ENCODE data around the gene LUZP2.
A peak's percentile ranks its signal among the peaks of the same experiment; 100 is the strongest.

The LUZP2 gene

DNA sequence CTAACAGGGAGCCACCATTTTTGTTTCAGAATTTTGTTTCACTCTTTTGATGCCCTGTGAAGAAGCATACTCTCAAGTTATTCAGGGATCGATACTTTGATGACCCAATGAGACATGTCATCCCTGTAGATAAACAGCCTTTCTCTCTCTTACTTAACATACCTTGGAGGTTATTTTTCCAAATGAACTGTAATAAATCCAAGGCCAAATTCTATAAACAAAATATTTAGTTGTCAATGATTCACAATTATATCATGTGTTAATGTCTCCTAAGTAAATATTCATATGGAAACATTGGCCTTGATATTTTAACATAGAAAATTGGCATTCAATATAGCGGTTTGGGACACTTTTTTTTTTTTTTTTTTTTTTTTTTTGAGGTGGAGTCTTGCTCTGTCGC, 97.5 kb downstream of the LUZP2 start:
- Histone ChIP-seq H3K9me2 (ENCODE audit: low read depth, low read length) (no peaks in the 10 kb centered on the region), H3F3A (ENCODE audit: insufficient read depth, low read length) (no peaks in the 10 kb centered on the region), H3K9ac (ENCODE audit: low read length) (no peak overlapping the region), H3K27ac (ENCODE audit: low read depth, low read length, poor library complexity, severe bottlenecking) (no peak overlapping the region), H3K27me3 (ENCODE audit: insufficient read depth, low read length) (no peaks in the 10 kb centered on the region), H3K79me2 (ENCODE audit: insufficient read depth, low read length) (no peaks in the 10 kb centered on the region), H2AFZ (ENCODE audit: low read length) (no peak overlapping the region), H3K36me3 (ENCODE audit: insufficient read depth, low read length) (no peaks in the 10 kb centered on the region), H3K9me3 (ENCODE audit: low read length) (no peaks in the 10 kb centered on the region), H3K4me2 (ENCODE audit: low read length) (no peak overlapping the region), H3K4me1 (ENCODE audit: insufficient read depth, low read length, severe bottlenecking) (no peaks in the 10 kb centered on the region), H3K4me3 (ENCODE audit: low read depth, low read length, poor library complexity, severe bottlenecking) (no peak overlapping the region), H4K20me1 (ENCODE audit: insufficient read depth, low read length) (no peaks in the 10 kb centered on the region)
- TF ChIP-seq, protein P1, sequence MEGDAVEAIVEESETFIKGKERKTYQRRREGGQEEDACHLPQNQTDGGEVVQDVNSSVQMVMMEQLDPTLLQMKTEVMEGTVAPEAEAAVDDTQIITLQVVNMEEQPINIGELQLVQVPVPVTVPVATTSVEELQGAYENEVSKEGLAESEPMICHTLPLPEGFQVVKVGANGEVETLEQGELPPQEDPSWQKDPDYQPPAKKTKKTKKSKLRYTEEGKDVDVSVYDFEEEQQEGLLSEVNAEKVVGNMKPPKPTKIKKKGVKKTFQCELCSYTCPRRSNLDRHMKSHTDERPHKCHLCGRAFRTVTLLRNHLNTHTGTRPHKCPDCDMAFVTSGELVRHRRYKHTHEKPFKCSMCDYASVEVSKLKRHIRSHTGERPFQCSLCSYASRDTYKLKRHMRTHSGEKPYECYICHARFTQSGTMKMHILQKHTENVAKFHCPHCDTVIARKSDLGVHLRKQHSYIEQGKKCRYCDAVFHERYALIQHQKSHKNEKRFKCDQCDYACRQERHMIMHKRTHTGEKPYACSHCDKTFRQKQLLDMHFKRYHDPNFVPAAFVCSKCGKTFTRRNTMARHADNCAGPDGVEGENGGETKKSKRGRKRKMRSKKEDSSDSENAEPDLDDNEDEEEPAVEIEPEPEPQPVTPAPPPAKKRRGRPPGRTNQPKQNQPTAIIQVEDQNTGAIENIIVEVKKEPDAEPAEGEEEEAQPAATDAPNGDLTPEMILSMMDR (IDR thresholded peaks at IDR 0.05; ENCODE audit: low read length), result no peak
- no peak for TF ChIP-seq EZH2 (IDR thresholded peaks at IDR 0.05; ENCODE audit: borderline replicate concordance, low read length)

DNA sequence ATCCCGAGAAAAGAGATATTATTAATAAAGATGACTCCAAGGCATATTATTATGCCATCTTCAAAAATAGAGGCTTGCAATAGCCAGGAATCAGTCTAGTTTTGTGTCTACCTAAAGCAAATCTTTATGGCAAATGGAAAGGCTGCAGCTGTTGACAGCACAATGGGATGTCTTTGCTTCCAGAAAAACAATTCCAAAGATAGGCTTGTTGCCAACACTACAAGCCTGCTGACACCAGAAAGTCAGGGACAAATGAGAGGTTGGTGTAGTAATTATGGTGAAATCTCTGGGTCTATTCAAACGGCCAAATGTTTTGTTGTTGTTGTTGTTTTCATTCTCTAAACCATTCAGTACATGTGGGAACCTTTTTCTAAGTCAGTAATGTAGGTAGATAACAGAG, 101.8 kb downstream of the LUZP2 start:
- Histone ChIP-seq H4K20me1 (ENCODE audit: insufficient read depth, low read length) (no peaks in the 10 kb centered on the region), H3K4me1 (ENCODE audit: insufficient read depth, low read length, severe bottlenecking) (peaks cover 16% of the 10 kb centered on the region), H3K27me3 (ENCODE audit: insufficient read depth, low read length) (no peaks in the 10 kb centered on the region), H2AFZ (ENCODE audit: low read length) (no peak overlapping the region), H3K4me2 (ENCODE audit: low read length) (no peak overlapping the region), H3K4me3 (ENCODE audit: low read depth, low read length, poor library complexity, severe bottlenecking) (no peak overlapping the region), H3F3A (ENCODE audit: insufficient read depth, low read length) (no peaks in the 10 kb centered on the region), H3K79me2 (ENCODE audit: insufficient read depth, low read length) (no peaks in the 10 kb centered on the region), H3K27ac (ENCODE audit: low read depth, low read length, poor library complexity, severe bottlenecking) (no peak overlapping the region), H3K36me3 (ENCODE audit: insufficient read depth, low read length) (no peaks in the 10 kb centered on the region), H3K9me3 (ENCODE audit: low read length) (no peaks in the 10 kb centered on the region), H3K9me2 (ENCODE audit: low read depth, low read length) (no peaks in the 10 kb centered on the region), H3K9ac (ENCODE audit: low read length) (no peak overlapping the region)
- TF ChIP-seq, protein P1 (IDR thresholded peaks at IDR 0.05; ENCODE audit: low read length), result no peak
- no peak for TF ChIP-seq EZH2 (IDR thresholded peaks at IDR 0.05; ENCODE audit: borderline replicate concordance, low read length)

GRCh38 chr11:24609192-24610119, 112.6 kb downstream of the LUZP2 start:
- Histone ChIP-seq H3K9ac (ENCODE audit: low read length) (no peak overlapping the region), H3K9me2 (ENCODE audit: low read depth, low read length) (no peaks in the 10 kb centered on the region)
- TF ChIP-seq, protein P1 (IDR thresholded peaks at IDR 0.05; ENCODE audit: low read length), result no peak
- TF ChIP-seq EZH2 (IDR thresholded peaks at IDR 0.05; ENCODE audit: borderline replicate concordance, low read length), result no peak

More at GRCh38 chr11:24609192-24610119, 112.6 kb downstream of the LUZP2 start:
- Histone ChIP-seq H3K4me3 (ENCODE audit: low read depth, low read length, poor library complexity, severe bottlenecking) (no peak overlapping the region), H2AFZ (ENCODE audit: low read length) (no peak overlapping the region), H3K4me2 (ENCODE audit: low read length) (no peak overlapping the region), H3F3A (ENCODE audit: insufficient read depth, low read length) (no peaks in the 10 kb centered on the region), H4K20me1 (ENCODE audit: insufficient read depth, low read length) (no peaks in the 10 kb centered on the region), H3K9me3 (ENCODE audit: low read length) (no peaks in the 10 kb centered on the region), H3K27me3 (ENCODE audit: insufficient read depth, low read length) (no peaks in the 10 kb centered on the region), H3K79me2 (ENCODE audit: insufficient read depth, low read length) (no peaks in the 10 kb centered on the region), H3K27ac (ENCODE audit: low read depth, low read length, poor library complexity, severe bottlenecking) (peak overlapping the region; percentile 61), H3K4me1 (ENCODE audit: insufficient read depth, low read length, severe bottlenecking) (peaks cover 63% of the 10 kb centered on the region), H3K36me3 (ENCODE audit: insufficient read depth, low read length) (no peaks in the 10 kb centered on the region)
